H1 (cell line): Measurements from ENCODE around the gene TRAPPC2L. TPM values are rescaled to one million over a fixed set of nuclear protein-coding genes. Genes with fewer than 3 reads are reported as not detected.

Experiments used
- CTCF ChIA-PET: fragments of 300-600 bp; sonication (Branson Sonifier 250); formaldehyde crosslinking; loops from one replicate; lab custom pipeline; 2021; ENCODE audit not compliant: partially characterized antibody; lab: Charles Lee
- POLR2A ChIA-PET: fragments of 300-600 bp; sonication (Branson Sonifier 250); formaldehyde crosslinking; loops from one replicate; lab custom pipeline; 2021; ENCODE audit warnings: inconsistent platforms; ENCODE audit not compliant: partially characterized antibody; lab: Charles Lee
- DNase-seq, 2 experiments: peaks; one replicate each; pipeline versions ENCODE4 v3.0.0 to v3.0.0-alpha.2; 2010 to 2022; ENCODE audit warnings: low spot score in 2 of 2, low read depth in 1 of 2, mixed read lengths in 1 of 2
- FAIRE-seq: peaks from 2 replicates; lab custom pipeline; 2011; peaks lifted over from hg19 to GRCh38; lab: Jason Lieb, UNC
- H2AFZ ChIP-seq: 2 replicates; pipeline ENCODE4 v1.8.1; 2012; ENCODE audit warnings: low read length, inconsistent platforms
- H2AK5ac ChIP-seq: 2 replicates; pipeline ENCODE4 v1.6.1; 2013; ENCODE audit warnings: low read depth, low read length
- H2BK120ac ChIP-seq: replicated peaks from 2 replicates; pipeline ENCODE3; 2013; ENCODE audit warnings: low read depth, low read length, inconsistent platforms
- H2BK12ac ChIP-seq: 2 replicates; pipeline ENCODE4 v1.6.1; 2013; ENCODE audit warnings: low read depth, low read length
- H2BK15ac ChIP-seq: 2 replicates; pipeline ENCODE4 v1.6.1; 2013; ENCODE audit warnings: low read length
- H2BK20ac ChIP-seq: 2 replicates; pipeline ENCODE4 v1.6.1; 2013; ENCODE audit warnings: low read length
- H2BK5ac ChIP-seq: 2 replicates; pipeline ENCODE4 v1.6.1; 2013; ENCODE audit warnings: low read depth, low read length
- H3K14ac ChIP-seq: 2 replicates; pipeline ENCODE4 v1.6.1; 2013; ENCODE audit warnings: inconsistent platforms; ENCODE audit not compliant: insufficient read length
- H3K18ac ChIP-seq: 2 replicates; pipeline ENCODE4 v1.6.1; 2013; ENCODE audit warnings: low read length; ENCODE audit errors: extremely low read depth
- H3K23ac ChIP-seq: 2 replicates; pipeline ENCODE4 v1.6.1; 2013; ENCODE audit warnings: inconsistent platforms; ENCODE audit not compliant: insufficient read length
- H3K23me2 ChIP-seq: 2 replicates; pipeline ENCODE4 v1.6.1; 2013; ENCODE audit warnings: low read depth, low read length
- H3K27ac ChIP-seq: 2 replicates; pipeline ENCODE4 v1.6.1; 2011; ENCODE audit warnings: low read depth, low read length, inconsistent platforms
- H3K27me3 ChIP-seq, 4 experiments: replicated peaks in 1 of 4; 1 replicate in 1 of 4; 2 replicates in 3 of 4; pipeline versions ENCODE4 v1.6.1 to v1.8.1; 2011 to 2013; ENCODE audit warnings: low read length in 3 of 4, mild to moderate bottlenecking in 3 of 4, inconsistent platforms in 2 of 4, mixed read lengths in 2 of 4, moderate library complexity in 1 of 4; ENCODE audit not compliant: control insufficient read depth in 3 of 4, insufficient read depth in 3 of 4; ENCODE audit errors: extremely low read depth in 1 of 4
- H3K36me3 ChIP-seq, 4 experiments: 2 replicates each; pipeline versions ENCODE4 v1.6.1 to v1.8.1; 2011 to 2013; ENCODE audit warnings: mild to moderate bottlenecking in 4 of 4, low read length in 3 of 4, moderate library complexity in 2 of 4, control low read depth in 1 of 4, inconsistent platforms in 1 of 4; ENCODE audit not compliant: insufficient read depth in 4 of 4, control insufficient read depth in 2 of 4
- H3K4ac ChIP-seq: replicated peaks from 2 replicates; pipeline ENCODE3; 2013; ENCODE audit warnings: low read length, low read depth, mixed read lengths, inconsistent platforms; ENCODE audit not compliant: insufficient read length
- H3K4me1 ChIP-seq, 4 experiments: replicated peaks in 1 of 4; 1 replicate in 1 of 4; 2 replicates in 3 of 4; pipeline versions ENCODE4 v1.6.1 to v1.8.1; 2011 to 2013; ENCODE audit warnings: low read length in 3 of 4, inconsistent platforms in 2 of 4, mixed read lengths in 1 of 4; ENCODE audit not compliant: insufficient read depth in 4 of 4, control insufficient read depth in 3 of 4
- H3K4me2 ChIP-seq, 2 experiments: 2 replicates each; pipeline versions ENCODE4 v1.6.1 to v1.8.1; 2011 to 2013; ENCODE audit warnings: low read depth in 2 of 2, low read length in 2 of 2, control low read depth in 1 of 2, inconsistent platforms in 1 of 2, mild to moderate bottlenecking in 1 of 2; ENCODE audit not compliant: insufficient read depth in 1 of 2
- H3K4me3 ChIP-seq, 4 experiments: fragments of 200-600, 300-600 bp in 1 of 4; sonication (generic), shearing (Covaris generic), sonication (Bioruptor Twin) in 1 of 4; 2 replicates each; pipeline versions ENCODE4 v1.5.1 to v1.8.1; 2011 to 2016; ENCODE audit warnings: low read length in 4 of 4, low read depth in 3 of 4, control low read depth in 2 of 4, inconsistent platforms in 2 of 4, mild to moderate bottlenecking in 2 of 4, mixed read lengths in 1 of 4, moderate library complexity in 1 of 4; ENCODE audit not compliant: insufficient read depth in 2 of 4; ENCODE audit errors: extremely low read depth in 1 of 4
- H3K56ac ChIP-seq: replicated peaks from 2 replicates; pipeline ENCODE3; 2013; ENCODE audit warnings: low read depth, mild to moderate bottlenecking, mixed read lengths, low read length, inconsistent platforms; ENCODE audit not compliant: insufficient read length
- H3K79me1 ChIP-seq: 2 replicates; pipeline ENCODE4 v1.6.1; 2013; ENCODE audit warnings: low read depth, low read length, control low read depth
- H3K79me2 ChIP-seq, 2 experiments: 2 replicates each; pipeline versions ENCODE4 v1.6.1 to v1.8.1; 2012 to 2013; ENCODE audit warnings: low read length in 2 of 2, mild to moderate bottlenecking in 2 of 2, inconsistent platforms in 1 of 2; ENCODE audit not compliant: insufficient read depth in 2 of 2, control insufficient read depth in 1 of 2
- H3K9ac ChIP-seq, 4 experiments: replicated peaks in 1 of 4; 1 replicate in 1 of 4; 2 replicates in 3 of 4; pipeline versions ENCODE4 v1.6.1 to v1.8.1; 2011 to 2013; ENCODE audit warnings: low read depth in 3 of 4, low read length in 3 of 4, control low read depth in 2 of 4, mild to moderate bottlenecking in 2 of 4, moderate library complexity in 2 of 4, inconsistent platforms in 1 of 4; ENCODE audit errors: extremely low read depth in 1 of 4
- H3K9me3 ChIP-seq, 2 experiments: 2 replicates each; pipeline versions ENCODE4 v1.6.1 to v1.8.1; 2012 to 2013; ENCODE audit warnings: mild to moderate bottlenecking in 2 of 2, moderate library complexity in 2 of 2, control low read depth in 1 of 2, inconsistent platforms in 1 of 2, low read depth in 1 of 2, low read length in 1 of 2, mixed read lengths in 1 of 2; ENCODE audit not compliant: insufficient read depth in 2 of 2
- H4K20me1 ChIP-seq, 2 experiments: replicated peaks in 1 of 2; 2 replicates each; pipeline versions ENCODE3 to v1.8.1; 2011 to 2013; ENCODE audit warnings: inconsistent platforms in 2 of 2, low read length in 2 of 2, mild to moderate bottlenecking in 1 of 2; ENCODE audit not compliant: insufficient read depth in 2 of 2, control insufficient read depth in 1 of 2
- H4K5ac ChIP-seq: 2 replicates; pipeline ENCODE4 v1.6.1; 2013; ENCODE audit warnings: low read length, low read depth, mixed read lengths, inconsistent platforms; ENCODE audit not compliant: insufficient read length
- H4K8ac ChIP-seq: 2 replicates; pipeline ENCODE4 v1.8.0; 2013; ENCODE audit warnings: mild to moderate bottlenecking, moderate library complexity, low read length, inconsistent platforms; ENCODE audit not compliant: insufficient read depth; ENCODE audit errors: extremely low read depth
- H4K91ac ChIP-seq: replicated peaks from 2 replicates; pipeline ENCODE3; 2013; ENCODE audit warnings: low read length, mixed read lengths, inconsistent platforms; ENCODE audit not compliant: insufficient read length
- GTF2F1 ChIP-seq: IDR thresholded peaks from 2 replicates; pipeline ENCODE4 v1.6.1; 2012; ENCODE audit warnings: low read depth, low read length, improper control_type of control experiment, borderline replicate concordance
- TAF7 ChIP-seq: optimal IDR thresholded peaks from 2 replicates; pipeline ENCODE3; 2011; ENCODE audit warnings: low read depth, mild to moderate bottlenecking, inconsistent platforms, low read length, moderate library complexity, borderline replicate concordance
- WGBS, 2 experiments: shearing (Covaris generic) in 1 of 2; methylation state at CpG; one replicate each; pipeline versions ENCODE4 v1.1.6 to v1.1.7; 2013 to 2015; ENCODE audit warnings: low lambda C conversion rate in 2 of 2, mixed read lengths in 2 of 2, inconsistent platforms in 1 of 2, low coverage in 1 of 2, missing lambda C conversion rate in 1 of 2; ENCODE audit not compliant: insufficient replicate concordance in 2 of 2, insufficient coverage in 1 of 2, insufficient read length in 1 of 2; ENCODE audit errors: extremely low coverage in 1 of 2, missing lambda C conversion rate in 1 of 2; 5-methylcytosine and 5-hydroxymethylcytosine counted together
- polyA plus RNA-seq, 7 experiments: library from polyadenylated mRNA; depleted of rRNA in 3 of 7; stranded (reverse) in 5 of 7; unstranded in 2 of 7; fragments of >200 nt in 5 of 7; fragments of 200-250 nt in 2 of 7; gene quantifications; 1 replicate in 5 of 7; 2 replicates in 1 of 7; 4 replicates in 1 of 7; pipeline versions ENCODE4 v1.2.1 to v1.2.3, GENCODE V29; 2011 to 2013; ENCODE audit warnings: missing spikeins in 2 of 7, mixed read lengths in 2 of 7
- total RNA-seq: library from RNA; stranded (reverse); fragmentation: NEBNext Ultra II Directional; extraction: Animal tissue kit (Norgen Biotek cat#: 25700); gene quantifications from 2 replicates; pipeline ENCODE4 v1.2.1, GENCODE V29; 2021

Gene TRAPPC2L
- total and polyA plus RNA-seq, 2 of the 8 experiments (the other 6 are each of a cell fraction or from before 2014, with no cell fraction given): 98.7 to 133 TPM

- H4K8ac ChIP-seq: no peak overlapping the region
- DNase-seq (no peak), FAIRE-seq (no peak)
- H3K79me2 ChIP-seq: no peaks in the 10 kb centered on the region
- H3K4ac ChIP-seq: no peak overlapping the region
- H3K14ac ChIP-seq: no peak overlapping the region
- no peak overlapping the region for H2BK15ac ChIP-seq
- H4K20me1 ChIP-seq: peaks cover 0 to 2% of the 10 kb centered on the region in 2 experiments
- no peak overlapping the region for H3K4me2 ChIP-seq
- H3K18ac ChIP-seq: no peak overlapping the region
- H4K5ac ChIP-seq: no peak overlapping the region
- no peak overlapping the region for H3K23ac ChIP-seq
- no peak overlapping the region for H4K91ac ChIP-seq
- CTCF ChIA-PET: interaction anchor here (0.6 to 1.1 kb wide), 4 partner anchors 8 to 722 kb away, joined by 3 to 4 read pairs (median 4); no protein-coding TSS in a partner anchor
- no peak overlapping the region for H2AK5ac ChIP-seq
- no peaks in the 10 kb centered on the region for H3K9me3 ChIP-seq
- no peak overlapping the region for H2BK120ac ChIP-seq
- no peak overlapping the region for H3K56ac ChIP-seq
- 72% methylated on average over 10 of the region's 11 CpGs; no CpG with 5 or more reads in 1 of the 2 experiments for WGBS, 2 experiments
- H3K4me1 ChIP-seq: no peaks in the 10 kb centered on the region
- no peak overlapping the region for H2BK20ac ChIP-seq
- no peaks in the 10 kb centered on the region for H3K23me2 ChIP-seq
- H2AFZ ChIP-seq: no peak overlapping the region
- H3K4me3 ChIP-seq: no peak overlapping the region
- peaks cover 0 to 4% (median 0%) of the 10 kb centered on the region in 4 experiments; a peak in 2 of 8 replicates for H3K36me3 ChIP-seq
- H2BK12ac ChIP-seq: no peak overlapping the region
- H3K27ac ChIP-seq: no peak overlapping the region
- no peak overlapping the region for H3K9ac ChIP-seq
- no peak overlapping the region for H2BK5ac ChIP-seq
- POLR2A ChIA-PET: no interaction called here
- H3K79me1 ChIP-seq: no peaks in the 10 kb centered on the region
- H3K27me3 ChIP-seq: no peaks in the 10 kb centered on the region
- no peak for TF ChIP-seq GTF2F1
- TF ChIP-seq TAF7: no peak
Measured at GRCh38 chr16:88844419-88845036, 12.4 kb upstream of the TRAPPC2L start.
